OCI-LY7 (cell line): ENCODE measurements around the gene CRYBB3. TPM values are rescaled to one million over a fixed set of nuclear protein-coding genes. Genes with fewer than 3 reads are reported as not detected.

Experiments used
- BruUV-seq: library from RNA; stranded (reverse); fragments of 400-500 nt; replicated peaks from 2 replicates; lab custom pipeline; 2021; lab: Mats Ljungman, UMichigan
- CTCF ChIA-PET: fragments of 300-600 bp; sonication (Branson Sonifier 250); formaldehyde crosslinking; loops from one replicate; lab custom pipeline; 2022; ENCODE audit warnings: antibody characterized with exemption; ENCODE audit not compliant: unreplicated experiment; lab: Charles Lee
- POLR2A ChIA-PET: fragments of 300-600 bp; sonication (Branson Sonifier 250); formaldehyde crosslinking; loops from one replicate; lab custom pipeline; 2022; ENCODE audit warnings: antibody characterized with exemption; lab: Charles Lee
- DNase-seq: peaks from one replicate; pipeline ENCODE4 v3.0.0-alpha.2; 2015; ENCODE audit warnings: low spot score
- H2AFZ ChIP-seq: fragments of 200-600 bp; sonication (generic), shearing (Covaris generic); 2 replicates; pipeline ENCODE4 v1.6.1; 2014; ENCODE audit warnings: mild to moderate bottlenecking, antibody characterized with exemption, low read length, moderate library complexity
- H3K27ac ChIP-seq: fragments of 200-600 bp; sonication (generic); 2 replicates; pipeline ENCODE4 v1.5.1; 2014; ENCODE audit warnings: mixed run types, low read depth, mild to moderate bottlenecking, moderate library complexity, low read length, inconsistent platforms; ENCODE audit not compliant: poor library complexity, severe bottlenecking
- H3K36me3 ChIP-seq: fragments of 200-600 bp; sonication (generic); 2 replicates; pipeline ENCODE4 v1.6.1; 2014; ENCODE audit warnings: mild to moderate bottlenecking, antibody characterized with exemption, low read length, moderate library complexity, mixed read lengths; ENCODE audit not compliant: insufficient read depth
- H3K4me1 ChIP-seq: fragments of 200-600 bp; sonication (generic); 2 replicates; pipeline ENCODE4 v1.5.1; 2014; ENCODE audit warnings: mild to moderate bottlenecking, low read length; ENCODE audit not compliant: insufficient read depth, poor library complexity, severe bottlenecking
- H3K4me2 ChIP-seq: fragments of 200-600 bp; sonication (generic); 2 replicates; pipeline ENCODE4 v1.6.1; 2014; ENCODE audit warnings: mild to moderate bottlenecking, low read length
- H3K4me3 ChIP-seq: fragments of 200-600 bp; sonication (generic); 2 replicates; pipeline ENCODE4 v1.5.1; 2014; ENCODE audit warnings: mild to moderate bottlenecking, low read depth, low read length; ENCODE audit not compliant: poor library complexity, severe bottlenecking
- H3K79me2 ChIP-seq: fragments of 200-600 bp; sonication (generic); 2 replicates; pipeline ENCODE4 v1.6.1; 2016; ENCODE audit warnings: low read depth, mild to moderate bottlenecking, low read length, moderate library complexity, mixed read lengths; ENCODE audit not compliant: insufficient read depth
- H3K9me2 ChIP-seq: fragments of 200-600 bp; sonication (generic); 2 replicates; pipeline ENCODE4 v1.6.1; 2016; ENCODE audit warnings: mild to moderate bottlenecking, low read length, mixed read lengths; ENCODE audit not compliant: insufficient read depth
- H3K9me3 ChIP-seq: fragments of 200-600 bp; sonication (generic); 2 replicates; pipeline ENCODE4 v1.6.1; 2014; ENCODE audit warnings: mild to moderate bottlenecking, mixed run types, low read length, mixed read lengths
- H4K20me1 ChIP-seq: fragments of 200-600 bp; sonication (generic); 2 replicates; pipeline ENCODE4 v1.6.1; 2014; ENCODE audit warnings: mild to moderate bottlenecking, antibody characterized with exemption, low read length, moderate library complexity, mixed read lengths; ENCODE audit not compliant: insufficient read depth
- CTCF ChIP-seq: fragments of 200-600 bp; sonication (generic); conservative IDR thresholded peaks from 2 replicates; pipeline ENCODE4 v1.5.1; 2014; ENCODE audit warnings: mild to moderate bottlenecking, antibody characterized with exemption, low read length, moderate library complexity, mixed read lengths
- EZH2phosphoT487 ChIP-seq: fragments of 200-600 bp; sonication (generic); IDR thresholded peaks from 2 replicates; pipeline ENCODE4 v1.6.1; 2018; ENCODE audit warnings: low read depth, borderline replicate concordance, mild to moderate bottlenecking, mixed run types, antibody characterized with exemption, low read length, moderate library complexity, mixed read lengths
- intact Hi-C: fragments of 100-400 bp; cut with micrococcal nuclease; formaldehyde crosslinking; loops from one replicate; pipeline ENCODE4 v1.10.0; 2022; ENCODE audit not compliant: unreplicated experiment
- total RNA-seq, 2 experiments: library from RNA; depleted of rRNA in 1 of 2; stranded (reverse); fragments of >200 nt in 1 of 2; shearing (Covaris generic) in 1 of 2; gene quantifications; 2 replicates each; pipeline ENCODE4 v1.2.3, GENCODE V29; 2014 to 2022

The CRYBB3 gene
- total RNA-seq, 2 experiments from 2014 or later, result not detected

GRCh38 chr22:25169278-25170031, 30.2 kb upstream of the CRYBB3 start:
- H3K36me3 ChIP-seq, result no peaks in the 10 kb centered on the region
- no peaks in the 10 kb centered on the region for H3K9me2 ChIP-seq
- intact Hi-C loops, result no loop called here
- ChIA-PET POLR2A (interaction anchor here (0.7 kb wide), 1 partner anchor 88 kb away, joined by 5 read pairs; no protein-coding TSS in a partner anchor), CTCF (no interaction called here)
- BruUV-seq, result no TSS peak
- no peaks in the 10 kb centered on the region for H3K9me3 ChIP-seq
- H3K27ac ChIP-seq, result no peak overlapping the region
- TF ChIP-seq EZH2phosphoT487, result no peak
- H3K79me2 ChIP-seq, result no peaks in the 10 kb centered on the region
- no peaks in the 10 kb centered on the region for H3K4me1 ChIP-seq
- H3K4me3 ChIP-seq, result no peak overlapping the region
- no peak for DNase-seq
- no peaks in the 10 kb centered on the region for H4K20me1 ChIP-seq
- no peak overlapping the region for H2AFZ ChIP-seq
- no peak overlapping the region for H3K4me2 ChIP-seq

GRCh38 chr22:25170426-25170980, 29.2 kb upstream of the CRYBB3 start:
- Histone ChIP-seq H3K4me1 (no peaks in the 10 kb centered on the region), H3K4me2 (no peak overlapping the region), H3K36me3 (no peaks in the 10 kb centered on the region), H3K79me2 (no peaks in the 10 kb centered on the region), H3K9me3 (no peaks in the 10 kb centered on the region), H3K4me3 (no peak overlapping the region), H4K20me1 (no peaks in the 10 kb centered on the region), H3K27ac (no peak overlapping the region), H3K9me2 (no peaks in the 10 kb centered on the region), H2AFZ (no peak overlapping the region)
- no peak for DNase-seq
- TF ChIP-seq CTCF, result no peak
- TF ChIP-seq EZH2phosphoT487, result no peak
- POLR2A ChIA-PET, result no interaction called here
- intact Hi-C loops, result no loop called here
- CTCF ChIA-PET, result no interaction called here
- BruUV-seq, result no TSS peak

GRCh38 chr22:25172153-25172552, 27.5 kb upstream of the CRYBB3 start:
- H3K9me3 ChIP-seq, result no peaks in the 10 kb centered on the region
- no peak overlapping the region for H2AFZ ChIP-seq
- no peak overlapping the region for H3K4me2 ChIP-seq
- no peaks in the 10 kb centered on the region for H3K4me1 ChIP-seq
- no peaks in the 10 kb centered on the region for H3K79me2 ChIP-seq
- DNase-seq, result no peak
- TF ChIP-seq EZH2phosphoT487 (no peak), CTCF (peak; percentile 53)
- no peaks in the 10 kb centered on the region for H4K20me1 ChIP-seq
- H3K9me2 ChIP-seq, result no peaks in the 10 kb centered on the region
- no peaks in the 10 kb centered on the region for H3K36me3 ChIP-seq
- H3K27ac ChIP-seq, result no peak overlapping the region
- intact Hi-C loops, result no loop called here
- no TSS peak for BruUV-seq
- ChIA-PET POLR2A (no interaction called here), CTCF (no interaction called here)
- H3K4me3 ChIP-seq, result no peak overlapping the region
